Measurements from ENCODE around the gene KRT1. TPM values are rescaled to one million over a fixed set of nuclear protein-coding genes. Genes with fewer than 3 reads are reported as not detected.

KRT1 gene
- total RNA-seq, 1 donor from 2014 or later: not detected

- no peak for TF ChIP-seq CTCF (IDR thresholded peaks at IDR 0.05; ENCODE audit: unreplicated experiment)
- H3K9me3 Mint-ChIP-seq (ENCODE audit: unreplicated experiment): no peaks in the 10 kb centered on the region
- H3K4me3 Mint-ChIP-seq (ENCODE audit: unreplicated experiment): no peak overlapping the region
- no peak for DNase-seq (ENCODE audit: low spot score)
- H3K27ac Mint-ChIP-seq (ENCODE audit: unreplicated experiment): no peak overlapping the region
- H3K36me3 Mint-ChIP-seq (ENCODE audit: low read depth, unreplicated experiment): no peaks in the 10 kb centered on the region
- H3K27me3 Mint-ChIP-seq (ENCODE audit: unreplicated experiment): peaks cover 16% of the 10 kb centered on the region
- no peaks in the 10 kb centered on the region for H3K4me1 Mint-ChIP-seq (ENCODE audit: unreplicated experiment)
Observed at GRCh38 chr12:52685406-52685890, 5.2 kb upstream of the KRT1 start.

- Mint-ChIP-seq H3K27me3 (ENCODE audit: unreplicated experiment) (peaks cover 16% of the 10 kb centered on the region), H3K9me3 (ENCODE audit: unreplicated experiment) (no peaks in the 10 kb centered on the region), H3K27ac (ENCODE audit: unreplicated experiment) (no peak overlapping the region), H3K4me3 (ENCODE audit: unreplicated experiment) (no peak overlapping the region), H3K4me1 (ENCODE audit: unreplicated experiment) (no peaks in the 10 kb centered on the region), H3K36me3 (ENCODE audit: low read depth, unreplicated experiment) (no peaks in the 10 kb centered on the region)
- no peak for DNase-seq (ENCODE audit: low spot score)
- no peak for TF ChIP-seq CTCF (IDR thresholded peaks at IDR 0.05; ENCODE audit: unreplicated experiment)
Observed at GRCh38 chr12:52684431-52684830, 4.2 kb upstream of the KRT1 start.

DNA sequence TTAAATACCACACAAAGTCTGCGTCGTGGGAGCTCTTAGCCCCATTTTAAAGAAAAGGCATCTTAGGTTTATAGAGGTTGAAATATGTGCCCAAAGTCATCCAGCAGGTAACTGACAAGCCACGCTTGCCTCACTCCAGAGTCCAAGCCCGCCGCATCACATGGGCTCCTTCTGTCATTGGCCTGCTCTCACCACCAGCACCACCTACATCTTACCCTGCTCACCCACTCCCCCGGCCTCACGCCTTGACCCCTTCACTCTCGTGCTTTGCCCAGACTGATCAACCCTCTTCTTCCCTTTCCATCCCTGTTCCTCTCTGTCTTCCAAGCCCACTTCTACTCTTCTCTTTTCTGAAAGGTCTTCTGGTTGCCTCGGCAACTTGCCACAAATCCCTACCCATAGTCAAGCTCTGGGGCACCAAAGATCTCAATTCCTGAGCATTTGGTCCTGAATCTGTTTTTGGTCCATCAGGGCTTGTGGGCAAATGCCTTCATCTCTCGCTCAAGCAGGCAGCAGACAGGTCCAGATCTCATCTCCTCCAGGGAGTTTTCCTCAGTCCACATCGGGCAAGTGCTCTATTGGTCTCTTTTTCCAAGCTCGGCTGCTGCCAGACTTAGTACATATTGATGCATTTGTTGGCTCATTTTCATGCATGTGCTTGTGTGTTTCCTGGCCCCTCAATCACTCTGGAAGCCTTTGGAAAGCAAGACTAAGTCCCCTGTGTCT is 3.5 kb upstream of the KRT1 start:
- no peaks in the 10 kb centered on the region for H3K36me3 Mint-ChIP-seq (ENCODE audit: low read depth, unreplicated experiment)
- no peak for DNase-seq (ENCODE audit: low spot score)
- no peak overlapping the region for H3K4me3 Mint-ChIP-seq (ENCODE audit: unreplicated experiment)
- H3K9me3 Mint-ChIP-seq (ENCODE audit: unreplicated experiment): no peaks in the 10 kb centered on the region
- no peak overlapping the region for H3K27ac Mint-ChIP-seq (ENCODE audit: unreplicated experiment)
- H3K4me1 Mint-ChIP-seq (ENCODE audit: unreplicated experiment): no peaks in the 10 kb centered on the region
- peaks cover 16% of the 10 kb centered on the region for H3K27me3 Mint-ChIP-seq (ENCODE audit: unreplicated experiment)
- no peak for TF ChIP-seq CTCF (IDR thresholded peaks at IDR 0.05; ENCODE audit: unreplicated experiment)

- no peaks in the 10 kb centered on the region for H3K4me1 Mint-ChIP-seq (ENCODE audit: unreplicated experiment)
- peaks cover 16% of the 10 kb centered on the region for H3K27me3 Mint-ChIP-seq (ENCODE audit: unreplicated experiment)
- DNase-seq (ENCODE audit: low spot score): no peak
- no peak for TF ChIP-seq CTCF (IDR thresholded peaks at IDR 0.05; ENCODE audit: unreplicated experiment)
- no peak overlapping the region for H3K27ac Mint-ChIP-seq (ENCODE audit: unreplicated experiment)
- no peak overlapping the region for H3K4me3 Mint-ChIP-seq (ENCODE audit: unreplicated experiment)
- no peaks in the 10 kb centered on the region for H3K36me3 Mint-ChIP-seq (ENCODE audit: low read depth, unreplicated experiment)
- H3K9me3 Mint-ChIP-seq (ENCODE audit: unreplicated experiment): no peaks in the 10 kb centered on the region
Observed at GRCh38 chr12:52682938-52683574, 2.8 kb upstream of the KRT1 start.

DNA sequence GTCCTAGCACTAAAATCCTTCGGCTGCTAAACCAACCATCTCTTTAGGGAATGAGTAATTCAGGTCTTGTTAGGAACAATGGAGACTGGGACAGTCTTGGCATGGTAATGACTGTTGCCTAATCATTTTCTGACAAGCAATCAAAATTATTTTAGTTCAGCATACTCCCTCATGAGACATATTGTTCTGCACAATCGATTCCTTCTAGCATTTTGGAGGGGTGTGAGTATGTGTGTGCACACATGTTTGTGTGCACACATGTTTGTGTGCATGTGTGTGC is 2.1 kb upstream of the KRT1 start:
- no peak overlapping the region for H3K27ac Mint-ChIP-seq (ENCODE audit: unreplicated experiment)
- no peak for TF ChIP-seq CTCF (IDR thresholded peaks at IDR 0.05; ENCODE audit: unreplicated experiment)
- H3K36me3 Mint-ChIP-seq (ENCODE audit: low read depth, unreplicated experiment): no peaks in the 10 kb centered on the region
- no peaks in the 10 kb centered on the region for H3K9me3 Mint-ChIP-seq (ENCODE audit: unreplicated experiment)
- H3K4me3 Mint-ChIP-seq (ENCODE audit: unreplicated experiment): no peak overlapping the region
- DNase-seq (ENCODE audit: low spot score): no peak
- H3K27me3 Mint-ChIP-seq (ENCODE audit: unreplicated experiment): peaks cover 11% of the 10 kb centered on the region
- no peaks in the 10 kb centered on the region for H3K4me1 Mint-ChIP-seq (ENCODE audit: unreplicated experiment)

All from endothelial cell (in vitro differentiated cells).